Measurements from ENCODE around the gene NAXD. TPM values are rescaled to one million over a fixed set of nuclear protein-coding genes. Genes with fewer than 3 reads are reported as not detected.
A peak's percentile ranks its signal among the peaks of the same experiment; 100 is the strongest.
"Not testable (repeated sequence)": the region's sequence is repeated elsewhere in the genome, so short reads cannot be mapped to it uniquely, and the experiment has no call there.

Gene NAXD
- total RNA-seq, 2 donors from 2014 or later, result 20.7 to 31.9 TPM

- H3K4me1 Mint-ChIP-seq (ENCODE audit: low read depth in 2 of 2), result peaks cover 0 to 4% of the 10 kb centered on the region in 2 donors
- no peak for ATAC-seq
- no peaks in the 10 kb centered on the region for H3K36me3 Mint-ChIP-seq
- H3K27me3 Mint-ChIP-seq, result no peaks in the 10 kb centered on the region
- no peaks in the 10 kb centered on the region for H3K9me3 Mint-ChIP-seq
- DNase-seq (ENCODE audit: low spot score), result no peak
- no peak overlapping the region for H3K4me3 Mint-ChIP-seq
- peak overlapping the region in 1 of 2 donors; percentile 17 for H3K27ac Mint-ChIP-seq
These were observed 32.9 kb downstream of the NAXD start for GRCh38 chr13:110648146-110648819.

GRCh38 chr13:110648848-110649421, 33.6 kb downstream of the NAXD start:
- DNase-seq (ENCODE audit: low spot score), result no peak
- no peak for ATAC-seq
- H3K36me3 Mint-ChIP-seq, result no peaks in the 10 kb centered on the region
- H3K4me3 Mint-ChIP-seq, result no peak overlapping the region
- no peak overlapping the region for H3K27ac Mint-ChIP-seq
- H3K27me3 Mint-ChIP-seq, result no peaks in the 10 kb centered on the region
- H3K9me3 Mint-ChIP-seq, result no peaks in the 10 kb centered on the region
- peaks cover 0 to 6% of the 10 kb centered on the region in 2 donors for H3K4me1 Mint-ChIP-seq (ENCODE audit: low read depth in 2 of 2)

GRCh38 chr13:110649551-110649950, 34.2 kb downstream of the NAXD start:
- H3K4me1 Mint-ChIP-seq (ENCODE audit: low read depth in 2 of 2), result peaks cover 0 to 6% of the 10 kb centered on the region in 2 donors
- H3K27ac Mint-ChIP-seq, result no peak overlapping the region
- no peak for ATAC-seq
- no peaks in the 10 kb centered on the region for H3K9me3 Mint-ChIP-seq
- H3K27me3 Mint-ChIP-seq, result no peaks in the 10 kb centered on the region
- DNase-seq (ENCODE audit: low spot score), result no peak
- H3K4me3 Mint-ChIP-seq, result no peak overlapping the region
- H3K36me3 Mint-ChIP-seq, result no peaks in the 10 kb centered on the region

- Mint-ChIP-seq H3K4me3 (no peak overlapping the region), H3K36me3 (no peaks in the 10 kb centered on the region), H3K4me1 (ENCODE audit: low read depth in 2 of 2) (peaks cover 0 to 9% of the 10 kb centered on the region in 2 donors), H3K9me3 (no peaks in the 10 kb centered on the region), H3K27ac (no peak overlapping the region), H3K27me3 (no peaks in the 10 kb centered on the region)
- DNase-seq (ENCODE audit: low spot score), result no peak
- no peak for ATAC-seq
These were observed 35.1 kb downstream of the NAXD start for GRCh38 chr13:110650436-110650835.

GRCh38 chr13:110651271-110651670, 35.9 kb downstream of the NAXD start:
- H3K4me1 Mint-ChIP-seq (ENCODE audit: low read depth in 2 of 2), result peaks cover 5 to 12% of the 10 kb centered on the region in 2 donors
- H3K27ac Mint-ChIP-seq, result no peak overlapping the region
- no peaks in the 10 kb centered on the region for H3K36me3 Mint-ChIP-seq
- no peaks in the 10 kb centered on the region for H3K27me3 Mint-ChIP-seq
- no peak overlapping the region for H3K4me3 Mint-ChIP-seq
- DNase-seq (ENCODE audit: low spot score) (no peak), ATAC-seq (no peak)
- H3K9me3 Mint-ChIP-seq, result no peaks in the 10 kb centered on the region

GRCh38 chr13:110651726-110652230, 36.4 kb downstream of the NAXD start:
- Mint-ChIP-seq H3K4me3 (no peak overlapping the region), H3K27ac (no peak overlapping the region), H3K4me1 (ENCODE audit: low read depth in 2 of 2) (peaks cover 8 to 13% of the 10 kb centered on the region in 2 donors), H3K27me3 (no peaks in the 10 kb centered on the region), H3K9me3 (no peaks in the 10 kb centered on the region), H3K36me3 (no peaks in the 10 kb centered on the region)
- DNase-seq (ENCODE audit: low spot score) (no peak), ATAC-seq (no peak)

- no peaks in the 10 kb centered on the region for H3K9me3 Mint-ChIP-seq
- no peak overlapping the region for H3K27ac Mint-ChIP-seq
- H3K27me3 Mint-ChIP-seq, result no peaks in the 10 kb centered on the region
- ATAC-seq (no peak), DNase-seq (ENCODE audit: low spot score) (no peak)
- no peak overlapping the region for H3K4me3 Mint-ChIP-seq
- no peaks in the 10 kb centered on the region for H3K36me3 Mint-ChIP-seq
- peaks cover 11 to 16% of the 10 kb centered on the region in 2 donors for H3K4me1 Mint-ChIP-seq (ENCODE audit: low read depth in 2 of 2)
These were observed 36.9 kb downstream of the NAXD start for GRCh38 chr13:110652231-110652730.

GRCh38 chr13:110652764-110653163, 37.4 kb downstream of the NAXD start:
- Mint-ChIP-seq H3K27ac (no peak overlapping the region), H3K27me3 (no peaks in the 10 kb centered on the region), H3K4me1 (ENCODE audit: low read depth in 2 of 2) (peaks cover 16 to 20% of the 10 kb centered on the region in 2 donors), H3K9me3 (no peaks in the 10 kb centered on the region), H3K4me3 (no peak overlapping the region), H3K36me3 (peaks cover 2% of the 10 kb centered on the region)
- ATAC-seq (no peak), DNase-seq (ENCODE audit: low spot score) (no peak)

- no peaks in the 10 kb centered on the region for H3K27me3 Mint-ChIP-seq
- H3K9me3 Mint-ChIP-seq, result no peaks in the 10 kb centered on the region
- H3K4me3 Mint-ChIP-seq, result no peak overlapping the region
- no peak overlapping the region for H3K27ac Mint-ChIP-seq
- ATAC-seq (no peak), DNase-seq (ENCODE audit: low spot score) (no peak)
- H3K36me3 Mint-ChIP-seq, result peaks cover 4% of the 10 kb centered on the region
- peaks cover 21 to 25% of the 10 kb centered on the region in 2 donors for H3K4me1 Mint-ChIP-seq (ENCODE audit: low read depth in 2 of 2)
These were observed 37.9 kb downstream of the NAXD start for GRCh38 chr13:110653271-110653670.

GRCh38 chr13:110653851-110654250, 38.5 kb downstream of the NAXD start:
- no peak for DNase-seq (ENCODE audit: low spot score)
- no peak overlapping the region for H3K27ac Mint-ChIP-seq
- no peak overlapping the region for H3K4me3 Mint-ChIP-seq
- H3K36me3 Mint-ChIP-seq, result peaks cover 4% of the 10 kb centered on the region
- H3K9me3 Mint-ChIP-seq, result no peaks in the 10 kb centered on the region
- H3K27me3 Mint-ChIP-seq, result no peaks in the 10 kb centered on the region
- ATAC-seq, result no peak
- peaks cover 27 to 29% of the 10 kb centered on the region in 2 donors for H3K4me1 Mint-ChIP-seq (ENCODE audit: low read depth in 2 of 2)

- Mint-ChIP-seq H3K27ac (peak overlapping the region in 1 of 2 donors; percentile 22), H3K4me3 (peak overlapping the region; percentile 8), H3K27me3 (no peaks in the 10 kb centered on the region), H3K36me3 (peaks cover 17% of the 10 kb centered on the region), H3K9me3 (no peaks in the 10 kb centered on the region), H3K4me1 (ENCODE audit: low read depth in 2 of 2) (peaks cover 27 to 38% of the 10 kb centered on the region in 2 donors)
- no peak for DNase-seq (ENCODE audit: low spot score)
- no peak for ATAC-seq
These were observed 41.9 kb downstream of the NAXD start for GRCh38 chr13:110657196-110657595.

- Mint-ChIP-seq H3K36me3 (peaks cover 26% of the 10 kb centered on the region), H3K27ac (peak overlapping the region; percentile 22 to 34), H3K4me1 (ENCODE audit: low read depth in 2 of 2) (peaks cover 27 to 35% of the 10 kb centered on the region in 2 donors), H3K4me3 (peak overlapping the region; percentile 47)
- not testable (repeated sequence) for H3K27me3 Mint-ChIP-seq; DNase-seq (ENCODE audit: low spot score); H3K9me3 Mint-ChIP-seq
- ATAC-seq, result peak; percentile 85 to 93
These were observed 43.0 kb downstream of the NAXD start for GRCh38 chr13:110658218-110658911.

- H3K9me3 Mint-ChIP-seq, result no peaks in the 10 kb centered on the region
- no peak overlapping the region for H3K4me3 Mint-ChIP-seq
- DNase-seq (ENCODE audit: low spot score) (no peak), ATAC-seq (no peak)
- no peak overlapping the region for H3K27ac Mint-ChIP-seq
- H3K4me1 Mint-ChIP-seq (ENCODE audit: low read depth in 2 of 2), result peaks cover 23 to 28% of the 10 kb centered on the region in 2 donors
- H3K27me3 Mint-ChIP-seq, result no peaks in the 10 kb centered on the region
- peaks cover 26% of the 10 kb centered on the region for H3K36me3 Mint-ChIP-seq
These were observed 45.9 kb downstream of the NAXD start for GRCh38 chr13:110661256-110661655.

GRCh38 chr13:110662091-110662490, 46.7 kb downstream of the NAXD start:
- Mint-ChIP-seq H3K27ac (no peak overlapping the region), H3K4me3 (no peak overlapping the region), H3K9me3 (no peaks in the 10 kb centered on the region), H3K4me1 (ENCODE audit: low read depth in 2 of 2) (peaks cover 18 to 26% of the 10 kb centered on the region in 2 donors), H3K36me3 (peaks cover 26% of the 10 kb centered on the region), H3K27me3 (no peaks in the 10 kb centered on the region)
- ATAC-seq (no peak), DNase-seq (ENCODE audit: low spot score) (no peak)

All from natural killer cell treated with Interleukin-12 subunit alpha and Interleukin-12 subunit beta and Interleukin-15 and Interleukin-18, amount 100 ng/mL, for 72 hours (primary cell).